ENCODE results near the gene PRKG1.

The PRKG1 gene

GRCh38 chr10:51462076-51462779, 387.9 kb downstream of the PRKG1 start:
- H3K9me2 ChIP-seq (replicated peaks; ENCODE audit: control insufficient read depth, low read length) = no peaks in the 10 kb centered on the region
- no peaks in the 10 kb centered on the region for H3K27me3 ChIP-seq (ENCODE audit: control insufficient read depth, low read length)
- H3K4me2 ChIP-seq (ENCODE audit: low read length) = no peak overlapping the region
- TF ChIP-seq EZH2phosphoT487 (IDR thresholded peaks at IDR 0.05; ENCODE audit: borderline replicate concordance, low read length) (no peak), CTCF (IDR thresholded peaks at IDR 0.05; ENCODE audit: low read depth, low read length, poor library complexity, severe bottlenecking) (no peak)
- H3K9me3 ChIP-seq (ENCODE audit: control insufficient read depth, insufficient read depth, low read length) = no peaks in the 10 kb centered on the region
- no peaks in the 10 kb centered on the region for H3K79me2 ChIP-seq (ENCODE audit: control insufficient read depth, low read length)
- H3K27ac ChIP-seq (ENCODE audit: low read depth, low read length) = no peak overlapping the region
- no peaks in the 10 kb centered on the region for H3F3A ChIP-seq (ENCODE audit: control insufficient read depth, insufficient read depth)
- H3K4me1 ChIP-seq (ENCODE audit: control insufficient read depth, low read length) = no peaks in the 10 kb centered on the region
- H3K36me3 ChIP-seq (ENCODE audit: control insufficient read depth, low read length) = no peaks in the 10 kb centered on the region
- no peak overlapping the region for H3K4me3 ChIP-seq (ENCODE audit: low read length)
- H4K20me1 ChIP-seq (ENCODE audit: control insufficient read depth, insufficient read depth, low read depth, low read length) = no peaks in the 10 kb centered on the region

GRCh38 chr10:51468424-51468823, 394.1 kb downstream of the PRKG1 start:
- Histone ChIP-seq H3K4me2 (ENCODE audit: low read length) (no peak overlapping the region), H3K9me2 (replicated peaks; ENCODE audit: control insufficient read depth, low read length) (no peaks in the 10 kb centered on the region), H3K27ac (ENCODE audit: low read depth, low read length) (no peak overlapping the region), H4K20me1 (ENCODE audit: control insufficient read depth, insufficient read depth, low read depth, low read length) (no peaks in the 10 kb centered on the region), H3K27me3 (ENCODE audit: control insufficient read depth, low read length) (no peaks in the 10 kb centered on the region), H3K4me1 (ENCODE audit: control insufficient read depth, low read length) (no peaks in the 10 kb centered on the region), H3F3A (ENCODE audit: control insufficient read depth, insufficient read depth) (no peaks in the 10 kb centered on the region), H3K79me2 (ENCODE audit: control insufficient read depth, low read length) (no peaks in the 10 kb centered on the region), H3K36me3 (ENCODE audit: control insufficient read depth, low read length) (no peaks in the 10 kb centered on the region), H3K4me3 (ENCODE audit: low read length) (no peak overlapping the region), H3K9me3 (ENCODE audit: control insufficient read depth, insufficient read depth, low read length) (no peaks in the 10 kb centered on the region)
- no peak for TF ChIP-seq EZH2phosphoT487 (IDR thresholded peaks at IDR 0.05; ENCODE audit: borderline replicate concordance, low read length)
- no peak for TF ChIP-seq CTCF (IDR thresholded peaks at IDR 0.05; ENCODE audit: low read depth, low read length, poor library complexity, severe bottlenecking)

GRCh38 chr10:51469686-51470085, 395.4 kb downstream of the PRKG1 start:
- Histone ChIP-seq H3K27ac (ENCODE audit: low read depth, low read length) (no peak overlapping the region), H3K9me3 (ENCODE audit: control insufficient read depth, insufficient read depth, low read length) (no peaks in the 10 kb centered on the region), H3K79me2 (ENCODE audit: control insufficient read depth, low read length) (no peaks in the 10 kb centered on the region), H3K27me3 (ENCODE audit: control insufficient read depth, low read length) (no peaks in the 10 kb centered on the region), H3K4me2 (ENCODE audit: low read length) (no peak overlapping the region), H3K36me3 (ENCODE audit: control insufficient read depth, low read length) (no peaks in the 10 kb centered on the region), H4K20me1 (ENCODE audit: control insufficient read depth, insufficient read depth, low read depth, low read length) (no peaks in the 10 kb centered on the region), H3K4me1 (ENCODE audit: control insufficient read depth, low read length) (no peaks in the 10 kb centered on the region), H3F3A (ENCODE audit: control insufficient read depth, insufficient read depth) (no peaks in the 10 kb centered on the region), H3K9me2 (replicated peaks; ENCODE audit: control insufficient read depth, low read length) (no peaks in the 10 kb centered on the region), H3K4me3 (ENCODE audit: low read length) (no peak overlapping the region)
- no peak for TF ChIP-seq CTCF (IDR thresholded peaks at IDR 0.05; ENCODE audit: low read depth, low read length, poor library complexity, severe bottlenecking)
- no peak for TF ChIP-seq EZH2phosphoT487 (IDR thresholded peaks at IDR 0.05; ENCODE audit: borderline replicate concordance, low read length)
